ENCODE results near the gene ANKRD33B. TPM values are rescaled to one million over a fixed set of nuclear protein-coding genes. Genes with fewer than 3 reads are reported as not detected.
"Not testable (repeated sequence)": the region's sequence is repeated elsewhere in the genome, so short reads cannot be mapped to it uniquely, and the experiment has no call there.

ANKRD33B gene
- total RNA-seq (2022), result 3.1 TPM in 2 replicates
- percentile 41 among the genes with signal in this experiment for Bru-seq, nascent RNA
- BruChase-seq, experiment 1, labeled RNA remaining after a 6-hour chase, result percentile 38 among the genes with signal in this experiment
- percentile 42 among the genes with signal in this experiment for BruChase-seq, experiment 2, labeled RNA remaining after a 2-hour chase
- long read RNA-seq, result 0 reads

DNA sequence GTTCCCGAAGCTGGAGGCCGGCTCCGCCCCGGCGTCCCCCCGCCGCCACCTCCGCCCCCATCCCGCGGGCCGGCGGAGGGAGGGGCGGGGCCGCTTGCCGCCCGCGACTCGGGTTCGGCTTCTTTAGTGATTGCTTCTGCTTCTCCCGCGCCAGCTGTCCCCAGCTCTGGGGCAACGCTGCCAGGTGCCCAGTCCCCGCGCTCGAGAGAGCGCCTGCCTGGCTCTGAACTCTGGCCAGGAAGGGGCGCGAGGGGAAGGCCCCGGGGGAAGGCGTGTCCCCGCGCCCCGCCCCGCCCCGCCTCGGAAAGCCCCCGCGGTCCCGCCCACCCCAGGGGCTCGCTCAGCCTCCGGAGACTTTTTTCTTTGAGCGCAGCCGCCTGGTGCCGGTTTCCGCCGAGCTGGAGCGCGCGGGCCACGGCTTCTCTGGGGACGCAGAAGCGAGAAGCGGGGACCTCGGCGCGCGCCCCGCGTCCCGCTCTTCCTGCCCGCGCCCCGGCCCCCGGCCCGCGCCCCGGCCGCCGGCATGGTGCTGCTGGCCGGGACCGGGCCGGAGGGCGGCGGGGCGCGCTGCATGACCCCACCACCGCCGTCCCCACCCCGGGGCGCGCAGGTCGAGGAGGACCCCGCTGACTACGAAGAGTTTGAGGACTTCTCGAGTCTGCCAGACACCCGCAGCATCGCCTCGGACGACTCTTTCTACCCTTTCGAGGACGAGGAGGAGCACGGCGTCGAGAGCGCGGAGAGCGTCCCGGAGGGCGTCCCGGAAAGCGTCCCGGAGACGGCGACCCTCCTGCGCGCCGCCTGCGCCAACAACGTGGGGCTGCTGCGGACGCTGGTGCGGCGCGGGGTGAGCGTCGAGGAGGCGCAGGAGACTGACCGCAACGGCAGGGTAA is at the start of gene ANKRD33B:
ANKRD33B (plus strand) TSS at position 126 of the 893 bp plus-strand sequence; CDS start at position 524, 398 bp downstream.
- no peak within 1 kb of the TSS for H3K27ac Mint-ChIP-seq (ENCODE audit: low read depth, unreplicated experiment)
- no peaks in the 10 kb centered on the region for H3K27me3 Mint-ChIP-seq (ENCODE audit: insufficient read depth, unreplicated experiment)
- TF ChIP-seq, protein P1, sequence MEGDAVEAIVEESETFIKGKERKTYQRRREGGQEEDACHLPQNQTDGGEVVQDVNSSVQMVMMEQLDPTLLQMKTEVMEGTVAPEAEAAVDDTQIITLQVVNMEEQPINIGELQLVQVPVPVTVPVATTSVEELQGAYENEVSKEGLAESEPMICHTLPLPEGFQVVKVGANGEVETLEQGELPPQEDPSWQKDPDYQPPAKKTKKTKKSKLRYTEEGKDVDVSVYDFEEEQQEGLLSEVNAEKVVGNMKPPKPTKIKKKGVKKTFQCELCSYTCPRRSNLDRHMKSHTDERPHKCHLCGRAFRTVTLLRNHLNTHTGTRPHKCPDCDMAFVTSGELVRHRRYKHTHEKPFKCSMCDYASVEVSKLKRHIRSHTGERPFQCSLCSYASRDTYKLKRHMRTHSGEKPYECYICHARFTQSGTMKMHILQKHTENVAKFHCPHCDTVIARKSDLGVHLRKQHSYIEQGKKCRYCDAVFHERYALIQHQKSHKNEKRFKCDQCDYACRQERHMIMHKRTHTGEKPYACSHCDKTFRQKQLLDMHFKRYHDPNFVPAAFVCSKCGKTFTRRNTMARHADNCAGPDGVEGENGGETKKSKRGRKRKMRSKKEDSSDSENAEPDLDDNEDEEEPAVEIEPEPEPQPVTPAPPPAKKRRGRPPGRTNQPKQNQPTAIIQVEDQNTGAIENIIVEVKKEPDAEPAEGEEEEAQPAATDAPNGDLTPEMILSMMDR (IDR thresholded peaks at IDR 0.05; ENCODE audit: unreplicated experiment), result no peak
- no peaks in the 10 kb centered on the region for H3K9me3 Mint-ChIP-seq (ENCODE audit: unreplicated experiment)
- peaks cover 13% of the 10 kb centered on the region for H3K4me1 Mint-ChIP-seq (ENCODE audit: insufficient read depth, unreplicated experiment)
- peak; percentile 55 for DNase-seq (ENCODE audit: unreplicated experiment)
- no peaks in the 10 kb centered on the region for H3K36me3 Mint-ChIP-seq (ENCODE audit: insufficient read depth, unreplicated experiment)
- CTCF ChIA-PET, result no interaction called here
- H3K4me3 Mint-ChIP-seq (ENCODE audit: unreplicated experiment), result peak within 1 kb of the TSS; percentile 66
- intact Hi-C loops (cut with micrococcal nuclease), result loop anchor here (2.0 kb wide), 1 partner anchor 37 kb away; no protein-coding TSS in a partner anchor
- BruUV-seq (replicated peaks), result no TSS peak
- POLR2A ChIA-PET, result interaction anchor here (0.6 to 1.2 kb wide), 3 partner anchors 30 to 1005 kb away, joined by 3 to 5 read pairs (median 3); no protein-coding TSS in a partner anchor

DNA sequence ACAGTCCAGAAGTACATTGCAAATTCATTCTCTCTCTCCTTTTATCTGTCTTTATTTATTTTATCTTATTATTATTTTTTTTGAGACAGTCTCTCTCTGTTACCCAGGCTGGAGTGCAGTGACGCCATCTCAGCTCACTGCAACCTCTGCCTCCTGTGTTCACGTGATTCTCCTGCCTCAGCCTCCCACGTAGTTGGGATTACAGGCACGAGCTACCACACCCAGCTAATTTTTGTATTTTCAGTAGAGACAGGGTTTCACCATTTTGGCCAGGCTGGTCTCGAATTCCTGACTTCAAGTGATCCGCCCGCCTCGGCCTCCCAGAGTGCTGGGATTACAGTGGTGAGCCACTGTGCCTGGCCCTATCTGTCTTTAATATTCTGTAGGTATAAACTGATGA is 49.3 kb upstream of the ANKRD33B start:
- DNase-seq (ENCODE audit: unreplicated experiment); H3K9me3 Mint-ChIP-seq (ENCODE audit: unreplicated experiment); H3K4me3 Mint-ChIP-seq (ENCODE audit: unreplicated experiment); H3K36me3 Mint-ChIP-seq (ENCODE audit: insufficient read depth, unreplicated experiment); intact Hi-C loops (cut with micrococcal nuclease); POLR2A ChIA-PET; H3K4me1 Mint-ChIP-seq (ENCODE audit: insufficient read depth, unreplicated experiment); CTCF ChIA-PET; H3K27ac Mint-ChIP-seq (ENCODE audit: low read depth, unreplicated experiment); H3K27me3 Mint-ChIP-seq (ENCODE audit: insufficient read depth, unreplicated experiment); BruUV-seq (replicated peaks): not testable (repeated sequence)

- CTCF ChIA-PET, result no interaction called here
- Mint-ChIP-seq H3K27me3 (ENCODE audit: insufficient read depth, unreplicated experiment) (no peaks in the 10 kb centered on the region), H3K36me3 (ENCODE audit: insufficient read depth, unreplicated experiment) (no peaks in the 10 kb centered on the region), H3K4me1 (ENCODE audit: insufficient read depth, unreplicated experiment) (peaks cover 6% of the 10 kb centered on the region), H3K9me3 (ENCODE audit: unreplicated experiment) (no peaks in the 10 kb centered on the region), H3K4me3 (ENCODE audit: unreplicated experiment) (no peak overlapping the region), H3K27ac (ENCODE audit: low read depth, unreplicated experiment) (no peak overlapping the region)
- POLR2A ChIA-PET, result no interaction called here
- DNase-seq (ENCODE audit: unreplicated experiment), result no peak
- BruUV-seq (replicated peaks), result no TSS peak
- intact Hi-C loops (cut with micrococcal nuclease), result no loop called here
- TF ChIP-seq, protein P1 (IDR thresholded peaks at IDR 0.05; ENCODE audit: unreplicated experiment), result no peak
Observed at GRCh38 chr5:10515492-10515891, 48.4 kb upstream of the ANKRD33B start.

DNA sequence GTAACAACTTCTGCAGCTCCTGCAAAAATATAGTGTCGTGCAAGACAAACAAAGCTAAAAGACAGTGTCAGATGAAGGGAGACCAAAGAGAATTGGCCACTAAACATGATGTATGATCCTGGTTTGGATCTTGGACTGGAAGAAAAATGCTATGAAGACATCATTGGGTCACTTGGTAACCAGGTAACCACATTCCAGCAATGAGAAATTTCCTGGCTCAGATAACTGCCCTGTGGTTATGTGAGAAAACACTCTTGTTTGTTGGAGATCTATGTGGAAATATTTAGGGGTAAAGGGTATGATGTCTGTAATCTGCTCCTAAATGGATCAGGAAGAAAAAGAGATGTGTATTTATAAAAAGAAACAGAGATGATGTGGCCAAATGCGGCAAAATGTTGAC is 45.5 kb upstream of the ANKRD33B start:
- TF ChIP-seq, protein P1 (IDR thresholded peaks at IDR 0.05; ENCODE audit: unreplicated experiment), result no peak
- DNase-seq (ENCODE audit: unreplicated experiment), result no peak
- no TSS peak for BruUV-seq (replicated peaks)
- H3K36me3 Mint-ChIP-seq (ENCODE audit: insufficient read depth, unreplicated experiment), result no peaks in the 10 kb centered on the region
- peaks cover 6% of the 10 kb centered on the region for H3K4me1 Mint-ChIP-seq (ENCODE audit: insufficient read depth, unreplicated experiment)
- no peaks in the 10 kb centered on the region for H3K27me3 Mint-ChIP-seq (ENCODE audit: insufficient read depth, unreplicated experiment)
- no peaks in the 10 kb centered on the region for H3K9me3 Mint-ChIP-seq (ENCODE audit: unreplicated experiment)
- CTCF ChIA-PET, result no interaction called here
- H3K4me3 Mint-ChIP-seq (ENCODE audit: unreplicated experiment), result no peak overlapping the region
- H3K27ac Mint-ChIP-seq (ENCODE audit: low read depth, unreplicated experiment), result peak overlapping the region; percentile 36
- intact Hi-C loops (cut with micrococcal nuclease), result no loop called here
- POLR2A ChIA-PET, result interaction anchor here (1.6 kb wide), 1 partner anchor 11 kb away, joined by 4 read pairs; no protein-coding TSS in a partner anchor
